B cell (primary cell): Measurements from ENCODE around the gene TUBGCP2.

ENCODE experiments used
- CTCF ChIP-seq: fragments of 200-600 bp; IDR thresholded peaks from one replicate; pipeline ENCODE4 v1.8.0; 2022; ENCODE audit warnings: antibody characterized with exemption, mild to moderate bottlenecking
- EZH2 ChIP-seq: IDR thresholded peaks from 2 replicates; pipeline ENCODE4 v1.6.1; 2012; ENCODE audit warnings: borderline replicate concordance, low read depth, mild to moderate bottlenecking, moderate library complexity, low read length; ENCODE audit not compliant: insufficient read depth, poor library complexity, severe bottlenecking

GRCh38 chr10:133302230-133302629 is 6.4 kb downstream of the TUBGCP2 start:
- no peak for TF ChIP-seq CTCF
- no peak for TF ChIP-seq EZH2
